Breast epithelium (tissue), 3 donors: ENCODE measurements around the gene SPDYE17.
"Not testable (repeated sequence)": the region's sequence is repeated elsewhere in the genome, so short reads cannot be mapped to it uniquely, and the experiment has no call there.

Experiments used
- CTCF ChIP-seq, 3 donors: fragments of 450-650 bp; IDR thresholded peaks; one replicate each; pipeline ENCODE4 v1.5.1; 2016 to 2017; ENCODE audit warnings: antibody characterized with exemption in 3 of 3, mild to moderate bottlenecking in 3 of 3, moderate library complexity in 3 of 3
- POLR2A ChIP-seq: fragments of 450-650 bp; IDR thresholded peaks from one replicate; pipeline ENCODE4 v1.6.1; 2016; ENCODE audit warnings: antibody characterized with exemption, mild to moderate bottlenecking, moderate library complexity
- POLR2AphosphoS5 ChIP-seq, 3 donors: sonication (generic); formaldehyde crosslinking; IDR thresholded peaks; one replicate each; pipeline ENCODE4 v1.6.1; 2017; ENCODE audit warnings: antibody characterized with exemption in 3 of 3

- not testable (repeated sequence) for TF ChIP-seq CTCF (IDR thresholded peaks at IDR 0.05); POLR2A; POLR2AphosphoS5 (IDR thresholded peaks at IDR 0.05)
Measured at GRCh38 chr7:76984784-76985136, 47.4 kb downstream of the SPDYE17 start.
